Right lobe of liver (tissue), 4 donors: ENCODE results near the gene CDK14.

Experiments
- CTCF ChIP-seq, 4 donors: fragments of 200-600 bp in 3 of 4; fragments of 450-650 bp in 1 of 4; IDR thresholded peaks; one replicate each; pipeline versions ENCODE4 v1.5.1 to v1.8.0; 2016 to 2022; ENCODE audit warnings: antibody characterized with exemption in 4 of 4, mild to moderate bottlenecking in 2 of 4
- POLR2A ChIP-seq: fragments of 450-650 bp; IDR thresholded peaks from one replicate; pipeline ENCODE4 v1.6.1; 2017; ENCODE audit warnings: antibody characterized with exemption, mild to moderate bottlenecking
- donor health status: DM: no; HTN: no; CAD: no.
- donor health status: DM: no; HTN: no; CAD: no.
- donor health status: DM: no; HTN: yes; CAD: no.

- no peak for TF ChIP-seq POLR2A
- peak; percentile 38 to 51 (median 48) for TF ChIP-seq CTCF (IDR thresholded peaks at IDR 0.05)
These were observed 43.6 kb upstream of the CDK14 start for GRCh38 chr7:90552521-90552920.
